ENCODE results near the gene PRPF19.
A peak's percentile ranks its signal among the peaks of the same experiment; 100 is the strongest.

PRPF19 gene

GRCh38 chr11:60937811-60938210, 31.4 kb upstream of the PRPF19 start:
- DNase-seq, result no peak

DNA sequence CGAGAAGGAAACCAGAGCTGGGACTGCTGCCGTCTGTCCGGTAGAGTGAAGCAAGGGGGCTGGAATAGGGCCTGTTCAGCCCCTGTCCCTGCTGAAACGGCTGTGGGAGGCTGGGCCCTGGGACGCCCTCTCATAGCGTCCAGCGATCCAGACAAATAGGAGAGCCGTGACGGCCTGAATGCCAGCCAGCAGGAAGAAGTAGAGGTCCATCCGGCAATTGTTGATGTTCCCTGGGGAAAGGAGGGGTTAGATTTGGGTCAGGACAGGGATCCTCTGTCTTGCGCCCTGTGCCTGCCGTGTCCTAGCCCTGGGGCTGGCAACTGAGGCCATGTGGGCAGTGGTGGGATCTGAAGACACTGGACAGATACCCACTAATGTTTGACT, 30.8 kb upstream of the PRPF19 start:
- no peak for DNase-seq

GRCh38 chr11:60936467-60937143, 30.2 kb upstream of the PRPF19 start:
- DNase-seq, result no peak

GRCh38 chr11:60935676-60936442, 29.5 kb upstream of the PRPF19 start:
- DNase-seq, result no peak

- no peak for DNase-seq
These were observed 28.6 kb upstream of the PRPF19 start for GRCh38 chr11:60934790-60935605.

DNA sequence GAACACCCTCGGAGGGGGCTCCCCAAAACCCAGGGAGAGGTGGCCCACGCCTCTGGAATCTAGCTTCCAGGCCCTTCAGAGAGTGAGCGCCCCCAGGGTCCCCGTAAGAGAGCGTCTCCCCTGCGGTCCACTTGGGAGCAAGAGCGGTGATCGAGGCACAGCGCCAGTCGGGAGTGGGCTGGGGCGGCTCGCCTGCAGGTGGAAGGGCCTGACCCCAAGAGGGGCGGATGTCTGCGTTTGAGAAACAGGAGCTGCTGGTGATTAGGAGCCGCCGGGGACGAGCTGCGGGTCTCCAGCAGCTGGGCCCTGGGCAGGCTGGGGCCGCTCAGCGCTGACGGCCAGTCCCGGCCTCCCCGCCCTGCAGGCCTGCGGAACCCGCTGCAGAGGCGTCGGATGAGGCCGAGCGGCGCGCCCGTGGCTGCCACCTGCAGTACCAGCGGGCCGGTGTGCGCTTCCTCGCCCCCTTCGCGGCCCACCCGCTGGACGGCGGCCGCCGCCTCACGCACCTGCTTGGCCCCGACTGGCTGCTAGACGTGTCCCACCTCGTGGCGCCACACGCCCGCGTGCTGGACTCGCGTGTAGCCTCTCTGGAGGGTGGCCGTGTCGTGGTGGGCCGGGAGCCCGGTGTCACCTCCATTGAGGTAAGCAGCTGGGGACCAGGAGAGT, 27.9 kb upstream of the PRPF19 start:
- DNase-seq, result no peak

GRCh38 chr11:60933416-60934123, 27.2 kb upstream of the PRPF19 start:
- no peak for DNase-seq

DNA sequence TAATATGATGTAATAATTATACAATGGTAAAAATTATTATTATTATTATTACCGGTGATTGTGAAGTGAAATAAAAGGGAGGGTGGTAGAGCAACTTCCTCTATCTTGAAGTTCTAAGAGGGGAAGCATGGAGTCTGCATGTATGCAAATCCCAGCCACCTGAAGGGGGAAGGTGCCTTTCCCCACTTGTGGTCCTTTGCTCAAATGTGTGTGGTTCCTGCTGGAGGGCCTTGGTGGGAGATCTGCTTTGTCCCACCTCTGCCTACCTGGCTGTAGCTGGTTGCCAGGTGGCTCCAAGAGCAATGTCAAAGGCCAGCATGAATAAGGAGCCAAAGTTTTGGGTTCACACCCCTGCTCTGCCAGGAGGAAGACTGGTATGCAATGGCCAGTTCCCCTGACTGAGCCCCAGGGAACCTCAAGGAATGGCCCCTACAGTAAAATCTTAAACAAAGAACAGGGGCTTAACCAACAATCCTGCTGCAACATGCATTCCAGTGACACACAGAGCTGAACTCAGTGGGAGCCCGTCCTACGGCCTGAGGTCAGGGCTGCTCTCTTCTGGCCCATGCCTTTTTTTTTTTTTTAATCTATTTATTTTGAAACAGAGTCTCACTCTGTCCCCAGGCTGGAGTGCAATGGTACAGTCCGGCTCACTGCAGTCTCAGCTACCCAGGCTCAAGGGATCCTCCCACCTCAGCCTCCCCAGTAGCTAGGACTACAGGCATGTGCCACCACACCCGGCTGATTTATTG, 26.4 kb upstream of the PRPF19 start:
- DNase-seq, result no peak

GRCh38 chr11:60931917-60932316, 25.5 kb upstream of the PRPF19 start:
- no peak for DNase-seq

GRCh38 chr11:60930394-60930793, 24.0 kb upstream of the PRPF19 start:
- no peak for DNase-seq

GRCh38 chr11:60929764-60930163, 23.4 kb upstream of the PRPF19 start:
- DNase-seq, result no peak

- DNase-seq, result peak in 1 of 51 donors; percentile 55
These were observed 22.2 kb upstream of the PRPF19 start for GRCh38 chr11:60928563-60929001.

DNA sequence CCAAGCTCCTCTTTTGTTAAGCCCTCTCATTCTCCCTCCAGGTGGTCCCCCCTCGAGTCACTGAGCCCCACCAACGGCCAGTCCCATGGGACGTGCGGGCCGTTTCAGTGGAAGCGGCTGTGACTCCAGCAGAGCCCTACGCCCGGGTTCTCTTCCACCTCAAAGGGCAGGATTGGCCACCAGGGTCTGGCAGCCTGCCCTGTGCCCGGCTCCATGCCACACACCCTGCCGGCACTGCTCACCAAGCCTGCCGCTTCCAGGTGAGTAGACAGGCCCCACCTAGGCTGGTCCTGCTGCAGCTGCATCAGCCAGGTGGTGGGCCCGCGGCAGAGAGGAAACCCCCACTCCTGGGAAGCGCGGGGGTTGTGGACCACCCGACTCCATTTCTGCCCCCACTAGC, 21.2 kb upstream of the PRPF19 start:
- DNase-seq, result no peak

DNA sequence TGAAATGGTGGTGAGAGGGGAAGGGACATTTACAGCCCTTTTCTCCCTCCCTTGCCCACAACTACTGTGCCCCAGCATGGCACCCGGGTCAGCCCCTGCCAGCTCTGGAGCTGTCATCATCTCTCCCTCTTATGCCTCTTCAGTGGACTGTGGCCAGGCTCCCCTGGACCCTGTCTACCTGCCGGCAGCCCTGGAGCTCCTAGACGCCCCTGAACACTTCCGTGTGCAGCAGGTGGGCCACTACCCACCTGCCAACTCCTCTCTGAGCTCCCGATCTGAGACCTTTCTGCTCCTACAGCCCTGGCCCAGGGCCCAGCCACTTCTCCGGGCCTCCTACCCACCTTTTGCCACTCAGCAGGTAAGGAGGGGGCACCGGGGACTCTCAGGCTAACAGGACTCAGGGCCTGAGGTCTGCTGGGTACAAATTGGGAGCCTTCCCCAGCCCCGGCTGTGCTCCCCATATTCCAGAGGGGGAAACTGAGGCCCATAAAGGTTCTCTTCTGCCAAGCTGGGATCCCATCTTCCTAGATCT, 20.7 kb upstream of the PRPF19 start:
- DNase-seq, result no peak

DNA sequence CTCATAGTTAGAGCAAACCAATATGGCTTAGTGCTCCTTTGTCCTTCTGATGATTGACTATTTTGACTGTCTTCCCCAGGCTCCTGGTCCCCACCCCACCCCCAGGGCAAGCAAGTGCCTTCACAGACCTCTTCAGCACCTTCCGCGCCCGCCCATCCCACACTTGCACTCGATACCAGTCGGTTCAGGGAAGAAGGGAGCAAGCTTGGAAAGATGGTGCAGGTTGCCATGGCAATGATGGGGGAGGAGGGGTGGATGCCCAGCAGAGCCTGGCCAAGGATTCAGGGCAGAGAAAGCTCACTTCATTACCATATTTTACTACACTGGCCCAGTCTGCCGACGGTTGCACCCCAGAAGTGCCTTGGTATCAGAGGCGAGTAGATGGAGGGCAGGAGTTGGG, 20.1 kb upstream of the PRPF19 start:
- peak in 27 of 51 donors; percentile 10 to 73 (median 40) for DNase-seq

DNA sequence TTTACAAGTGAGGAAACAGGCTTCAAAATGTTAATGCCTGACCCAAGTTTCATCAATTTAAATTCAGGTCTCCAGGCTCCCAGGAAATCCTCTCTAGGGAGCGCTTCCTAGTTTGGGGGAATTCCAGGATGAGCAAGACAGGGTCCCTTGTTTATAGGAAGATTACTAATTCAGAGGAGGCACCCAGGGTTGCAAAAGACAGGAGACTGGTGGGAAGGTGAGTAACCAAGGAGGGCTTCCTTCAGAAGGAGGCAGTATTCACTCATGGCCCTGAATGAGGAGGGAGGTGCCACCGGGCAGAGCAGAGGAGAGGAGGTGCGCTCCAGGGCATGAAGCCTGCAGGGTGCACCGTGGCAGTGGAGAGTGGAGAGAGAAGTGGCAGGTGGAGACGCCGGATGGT, 19.5 kb upstream of the PRPF19 start:
- peak in 1 of 51 donors; percentile 56 for DNase-seq

DNA sequence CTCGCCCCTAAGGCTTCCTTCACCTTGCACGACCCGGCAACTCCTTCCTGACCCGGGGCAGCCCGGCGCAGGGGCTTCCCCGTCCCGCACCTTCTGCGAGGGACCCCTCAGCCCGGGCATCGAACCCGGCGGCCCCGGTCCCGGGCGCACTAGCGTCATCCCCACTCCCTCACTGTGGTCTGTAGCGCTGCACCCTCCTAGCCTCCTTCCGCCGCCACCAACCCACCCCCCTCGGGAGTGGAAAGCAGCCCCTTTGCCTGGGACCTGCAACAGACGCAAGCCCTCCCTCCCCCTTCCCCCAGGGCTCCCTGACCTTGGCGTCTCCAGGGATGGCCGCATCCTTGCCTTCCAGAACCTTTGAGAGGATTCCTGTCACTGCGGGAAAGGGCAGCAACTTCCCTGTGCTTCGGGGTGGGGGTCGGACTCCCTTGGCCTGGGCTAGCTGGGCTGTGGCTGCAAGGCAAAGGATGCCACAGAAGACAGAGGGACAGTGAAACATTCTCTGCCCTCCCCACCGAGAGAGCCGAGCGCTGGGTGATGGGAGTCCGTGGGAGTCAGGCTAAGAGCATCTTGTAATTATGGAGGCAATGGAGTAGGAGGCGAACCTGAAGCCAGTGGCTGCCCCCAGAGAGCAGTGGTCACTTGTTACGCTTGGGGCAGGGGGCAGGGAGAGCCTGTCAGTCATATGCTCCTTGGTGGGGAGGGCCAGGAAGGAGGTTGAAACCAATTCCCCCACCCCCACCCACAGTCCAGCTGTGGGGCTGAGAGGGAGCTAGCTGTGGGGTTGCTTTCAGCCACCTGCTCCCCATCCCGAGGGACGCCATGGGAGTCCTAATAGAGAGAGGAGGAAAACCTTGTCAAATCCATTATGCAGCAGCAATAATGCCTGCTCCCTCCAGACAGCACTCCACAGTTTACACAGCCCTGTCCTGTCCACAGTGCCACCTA, 18.8 kb upstream of the PRPF19 start:
- DNase-seq, result peak in 5 of 51 donors; percentile 12 to 56 (median 46)

- DNase-seq, result peak in 48 of 51 donors; percentile 16 to 89 (median 70)
These were observed 17.9 kb upstream of the PRPF19 start, which contains the start of gene TMEM132A for GRCh38 chr11:60924110-60924905. TSS of gene TMEM132A (plus strand) at chr11:60924460. CDS start at chr11:60924634, 174 bp downstream.
